AG08395 (cell line): Measurements from ENCODE around the gene LRRC66.

ENCODE experiments used
- DNase-seq: peaks from one replicate; pipeline ENCODE4 v3.0.0; 2012; ENCODE audit warnings: mixed read lengths, low spot score

The LRRC66 gene

GRCh38 chr4:52019936-52020657, at the start of gene LRRC66:
Gene LRRC66 (minus strand): TSS chr4:52020363. CDS start chr4:52017613, 2,750 bp downstream.
- DNase-seq = no peak

GRCh38 chr4:52069571-52069970, 49.4 kb upstream of the LRRC66 start:
- no peak for DNase-seq

GRCh38 chr4:52059372-52059771, 39.2 kb upstream of the LRRC66 start:
- DNase-seq = peak; percentile 26

GRCh38 chr4:52058275-52058674, 38.1 kb upstream of the LRRC66 start:
- DNase-seq = no peak

GRCh38 chr4:52057196-52057595, 37.0 kb upstream of the LRRC66 start:
- DNase-seq = no peak

- no peak for DNase-seq
Observed at GRCh38 chr4:52054254-52054653, 34.1 kb upstream of the LRRC66 start.

GRCh38 chr4:52052475-52052780, 32.3 kb upstream of the LRRC66 start:
- peak; percentile 41 for DNase-seq

- peak; percentile 94 for DNase-seq
Observed at GRCh38 chr4:52051615-52052474, 31.7 kb upstream of the LRRC66 start.

GRCh38 chr4:52051213-52051614, 31.1 kb upstream of the LRRC66 start, which contains the start of gene SPATA18:
Gene SPATA18 (plus strand): TSS chr4:52051304. CDS start chr4:52051705, 401 bp downstream.
- DNase-seq = peak; percentile 76

GRCh38 chr4:52049266-52049665, 29.1 kb upstream of the LRRC66 start:
- no peak for DNase-seq

- DNase-seq = no peak
Observed at GRCh38 chr4:52045028-52045427, 24.9 kb upstream of the LRRC66 start.

- peak; percentile 88 for DNase-seq
Observed at GRCh38 chr4:52038103-52038912, 18.1 kb upstream of the LRRC66 start, which contains the start of gene SGCB. Gene SGCB (minus strand): TSS chr4:52038299. CDS start chr4:52038259, 40 bp downstream.

GRCh38 chr4:52037689-52038102, 17.5 kb upstream of the LRRC66 start:
- peak; percentile 48 for DNase-seq

GRCh38 chr4:52036886-52037530, 16.8 kb upstream of the LRRC66 start:
- DNase-seq = peak; percentile 36

- no peak for DNase-seq
Observed at GRCh38 chr4:52035190-52035589, 15.0 kb upstream of the LRRC66 start.

GRCh38 chr4:52032005-52032404, 11.8 kb upstream of the LRRC66 start:
- DNase-seq = no peak

GRCh38 chr4:52028970-52029369, 8.8 kb upstream of the LRRC66 start:
- DNase-seq = peak; percentile 68

GRCh38 chr4:52017814-52018213, 2.3 kb downstream of the LRRC66 start:
- no peak for DNase-seq

- DNase-seq = no peak
Observed at GRCh38 chr4:52016981-52017380, 3.2 kb downstream of the LRRC66 start.

- DNase-seq = no peak
Observed at GRCh38 chr4:52015366-52015765, 4.8 kb downstream of the LRRC66 start.

- DNase-seq = no peak
Observed at GRCh38 chr4:52014903-52015302, 5.3 kb downstream of the LRRC66 start.

- no peak for DNase-seq
Observed at GRCh38 chr4:52012651-52013050, 7.5 kb downstream of the LRRC66 start.
